HUES6 (cell line): Measurements from ENCODE around the gene TBX4.

Experiments used
- H3K27ac ChIP-seq: 2 replicates; pipeline ENCODE4 v1.7.0; 2013; ENCODE audit warnings: low read depth, mild to moderate bottlenecking, low read length, inconsistent platforms
- H3K27me3 ChIP-seq: 2 replicates; pipeline ENCODE4 v1.6.1; 2013; ENCODE audit warnings: low read length; ENCODE audit not compliant: control insufficient read depth, insufficient read depth
- H3K36me3 ChIP-seq: 2 replicates; pipeline ENCODE4 v1.6.1; 2013; ENCODE audit warnings: low read length; ENCODE audit not compliant: control insufficient read depth, insufficient read depth
- H3K4me1 ChIP-seq: 2 replicates; pipeline ENCODE4 v1.6.1; 2013; ENCODE audit warnings: low read length; ENCODE audit not compliant: control insufficient read depth, insufficient read depth
- H3K4me3 ChIP-seq: 2 replicates; pipeline ENCODE4 v1.5.1; 2013; ENCODE audit warnings: low read depth, low read length
- H3K9ac ChIP-seq: one replicate; pipeline ENCODE4 v1.6.1; 2013; ENCODE audit warnings: mild to moderate bottlenecking, low read length
- H3K9me3 ChIP-seq: 2 replicates; pipeline ENCODE4 v1.6.1; 2013; ENCODE audit warnings: low read depth, low read length; ENCODE audit not compliant: control insufficient read depth, insufficient read depth

Gene TBX4

DNA sequence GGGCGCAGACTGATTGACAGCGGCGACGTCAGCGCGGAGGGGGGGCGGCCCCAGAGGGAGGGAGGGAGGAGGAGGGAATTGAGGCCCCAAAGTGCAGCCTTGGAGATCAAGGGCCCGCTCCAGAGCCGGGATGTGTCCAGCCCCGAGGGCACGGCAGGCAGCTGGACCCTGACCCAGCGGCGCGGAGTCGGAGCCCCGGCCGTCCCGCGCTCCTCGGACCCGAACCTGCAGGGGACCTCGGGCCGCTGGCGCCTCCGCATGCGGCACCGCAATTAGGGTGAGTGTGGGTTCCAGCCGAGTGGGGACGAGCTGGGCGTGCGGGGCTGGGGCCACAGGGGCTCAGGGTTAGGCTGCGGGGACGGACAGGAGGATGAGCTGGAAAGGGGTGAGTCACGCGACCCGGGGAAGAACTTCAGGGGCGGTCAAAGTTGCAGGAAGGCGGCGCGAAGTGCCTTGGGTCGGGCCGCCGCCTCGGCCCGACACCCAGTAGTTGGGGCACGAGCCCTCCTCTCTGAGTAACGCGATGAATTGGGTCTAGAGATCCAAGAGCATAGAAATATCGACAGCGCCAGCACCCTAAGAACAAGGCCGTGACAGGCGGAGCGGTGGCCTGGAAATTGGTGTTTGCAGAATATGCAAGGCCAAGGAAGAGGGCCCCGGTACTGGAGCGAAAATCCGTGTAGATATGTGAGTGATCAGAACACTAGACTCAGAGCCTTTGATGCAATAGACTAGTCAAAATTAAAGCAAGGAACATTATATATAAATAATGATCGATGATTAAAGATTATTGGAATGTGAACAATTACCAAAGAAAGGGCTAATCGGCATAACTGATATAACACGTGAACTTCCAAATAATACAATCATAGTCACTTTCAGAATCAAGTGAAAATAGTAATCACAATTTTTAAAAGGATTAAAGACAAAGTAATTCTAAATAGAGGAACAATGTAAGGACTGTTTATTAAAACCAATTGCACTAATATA is at the start of gene TBX4:
Gene TBX4 (plus strand): TSS at position 122 of the 990 bp plus-strand sequence. CDS start 4,069 bp downstream, outside the sequence.
- peaks cover 39% of the 10 kb centered on the region for H3K4me1 ChIP-seq

GRCh38 chr17:61402978-61403800 is 49.0 kb upstream of the TBX4 start:
- H3K27me3 ChIP-seq = peaks cover 100% of the 10 kb centered on the region
- no peaks in the 10 kb centered on the region for H3K9me3 ChIP-seq
- H3K4me1 ChIP-seq = peaks cover 25% of the 10 kb centered on the region
- H3K9ac ChIP-seq = no peak overlapping the region
- no peak overlapping the region for H3K27ac ChIP-seq
- no peaks in the 10 kb centered on the region for H3K36me3 ChIP-seq
- H3K4me3 ChIP-seq = peak overlapping the region; percentile 38

More for the DNA sequence above, at the start of gene TBX4:
- H3K4me3 ChIP-seq = peak within 1 kb of the TSS; percentile 62
- peaks cover 98% of the 10 kb centered on the region for H3K27me3 ChIP-seq
- no peak within 1 kb of the TSS for H3K27ac ChIP-seq
- no peaks in the 10 kb centered on the region for H3K9me3 ChIP-seq
- peak within 1 kb of the TSS; percentile 31 for H3K9ac ChIP-seq
- H3K36me3 ChIP-seq = no peaks in the 10 kb centered on the region

GRCh38 chr17:61403801-61404662 is 48.2 kb upstream of the TBX4 start:
- no peak overlapping the region for H3K27ac ChIP-seq
- peak overlapping the region; percentile 41 for H3K4me3 ChIP-seq
- no peaks in the 10 kb centered on the region for H3K9me3 ChIP-seq
- peaks cover 20% of the 10 kb centered on the region for H3K4me1 ChIP-seq
- peaks cover 100% of the 10 kb centered on the region for H3K27me3 ChIP-seq
- no peaks in the 10 kb centered on the region for H3K36me3 ChIP-seq
- no peak overlapping the region for H3K9ac ChIP-seq

DNA sequence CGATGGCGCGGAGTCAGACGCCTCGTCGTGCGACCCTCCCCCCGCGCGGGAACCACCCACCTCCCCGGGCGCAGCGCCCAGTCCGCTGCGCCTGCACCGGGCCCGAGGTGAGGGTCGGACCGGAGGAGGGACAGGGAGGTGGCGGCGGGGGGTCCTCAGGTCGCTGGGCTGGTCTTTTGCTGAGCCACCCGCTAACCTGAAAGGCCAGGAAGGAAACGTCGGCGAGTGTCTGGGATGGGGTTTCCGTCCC is 47.6 kb upstream of the TBX4 start:
- Histone ChIP-seq H3K4me1 (peaks cover 20% of the 10 kb centered on the region), H3K9me3 (no peaks in the 10 kb centered on the region), H3K27ac (no peak overlapping the region), H3K9ac (no peak overlapping the region), H3K4me3 (peak overlapping the region; percentile 41), H3K36me3 (no peaks in the 10 kb centered on the region), H3K27me3 (peaks cover 100% of the 10 kb centered on the region)

- Histone ChIP-seq H3K4me1 (peaks cover 20% of the 10 kb centered on the region), H3K27ac (no peak overlapping the region), H3K27me3 (peaks cover 100% of the 10 kb centered on the region), H3K4me3 (peak overlapping the region; percentile 41), H3K9me3 (no peaks in the 10 kb centered on the region), H3K36me3 (no peaks in the 10 kb centered on the region), H3K9ac (no peak overlapping the region)
Measured at GRCh38 chr17:61404913-61405685, 47.1 kb upstream of the TBX4 start.

DNA sequence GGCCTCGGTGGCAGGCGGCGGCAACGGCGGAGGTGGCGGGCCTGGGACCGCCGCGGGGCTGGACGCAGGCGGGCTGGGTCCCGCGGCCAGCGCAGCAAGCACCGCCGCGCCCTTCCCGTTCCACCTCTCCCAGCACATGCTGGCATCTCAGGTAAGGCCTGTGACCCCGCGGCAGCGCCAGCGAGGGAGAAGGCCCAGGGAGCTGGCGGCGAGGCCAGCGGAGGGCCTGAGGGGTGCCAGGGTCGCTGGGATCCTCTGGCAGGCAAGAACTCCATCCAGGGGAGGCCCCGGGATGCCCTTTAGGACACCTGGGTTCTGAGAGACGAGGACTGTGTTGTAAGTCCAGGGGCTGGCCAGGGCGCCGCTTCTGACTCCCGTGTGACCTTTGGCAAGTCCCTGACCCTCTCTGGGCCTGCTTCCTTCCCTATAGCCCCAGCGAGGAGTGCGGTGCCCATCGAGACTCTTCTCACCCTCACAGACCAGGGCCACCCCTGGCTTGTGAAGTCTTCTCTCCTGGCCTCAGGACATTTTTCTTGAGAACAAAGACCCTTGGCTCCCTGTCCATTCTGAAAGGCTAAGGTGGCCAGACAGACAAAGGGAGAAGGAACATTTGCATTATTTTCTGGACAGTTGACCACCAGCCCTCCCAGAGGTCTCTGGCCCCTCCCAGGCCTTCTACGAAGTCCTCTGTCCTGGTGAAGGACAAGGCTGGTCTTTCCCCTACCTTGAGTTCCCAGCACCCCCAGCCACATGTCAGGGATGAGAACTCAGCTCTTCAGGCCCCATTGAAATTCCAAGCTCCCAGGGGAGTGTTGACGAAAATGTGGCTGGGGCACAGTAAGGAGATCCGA is 46.3 kb upstream of the TBX4 start:
- no peaks in the 10 kb centered on the region for H3K36me3 ChIP-seq
- no peak overlapping the region for H3K27ac ChIP-seq
- H3K9ac ChIP-seq = no peak overlapping the region
- peak overlapping the region; percentile 41; the same call in 1 of the 2 replicates for H3K4me3 ChIP-seq
- peaks cover 100% of the 10 kb centered on the region for H3K27me3 ChIP-seq
- peaks cover 20% of the 10 kb centered on the region for H3K4me1 ChIP-seq
- no peaks in the 10 kb centered on the region for H3K9me3 ChIP-seq

DNA sequence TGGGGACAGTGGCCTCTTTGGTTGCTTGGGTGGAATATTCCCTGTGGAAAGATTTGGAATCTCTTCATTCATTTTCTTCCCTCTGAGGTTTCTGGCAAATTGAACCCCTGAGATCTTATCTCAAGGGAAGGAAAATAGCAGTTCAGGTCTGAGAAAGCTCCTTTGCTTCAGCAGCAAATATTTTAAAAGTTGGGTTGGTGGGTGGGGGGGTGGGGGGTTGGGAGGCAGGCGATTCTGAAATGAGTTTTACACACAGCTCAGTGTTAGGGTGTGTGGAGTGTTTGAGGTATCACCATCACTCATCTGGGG is 45.7 kb upstream of the TBX4 start:
- Histone ChIP-seq H3K36me3 (no peaks in the 10 kb centered on the region), H3K4me1 (peaks cover 20% of the 10 kb centered on the region), H3K9ac (no peak overlapping the region), H3K27me3 (peaks cover 100% of the 10 kb centered on the region), H3K27ac (no peak overlapping the region), H3K9me3 (no peaks in the 10 kb centered on the region), H3K4me3 (no peak overlapping the region)

DNA sequence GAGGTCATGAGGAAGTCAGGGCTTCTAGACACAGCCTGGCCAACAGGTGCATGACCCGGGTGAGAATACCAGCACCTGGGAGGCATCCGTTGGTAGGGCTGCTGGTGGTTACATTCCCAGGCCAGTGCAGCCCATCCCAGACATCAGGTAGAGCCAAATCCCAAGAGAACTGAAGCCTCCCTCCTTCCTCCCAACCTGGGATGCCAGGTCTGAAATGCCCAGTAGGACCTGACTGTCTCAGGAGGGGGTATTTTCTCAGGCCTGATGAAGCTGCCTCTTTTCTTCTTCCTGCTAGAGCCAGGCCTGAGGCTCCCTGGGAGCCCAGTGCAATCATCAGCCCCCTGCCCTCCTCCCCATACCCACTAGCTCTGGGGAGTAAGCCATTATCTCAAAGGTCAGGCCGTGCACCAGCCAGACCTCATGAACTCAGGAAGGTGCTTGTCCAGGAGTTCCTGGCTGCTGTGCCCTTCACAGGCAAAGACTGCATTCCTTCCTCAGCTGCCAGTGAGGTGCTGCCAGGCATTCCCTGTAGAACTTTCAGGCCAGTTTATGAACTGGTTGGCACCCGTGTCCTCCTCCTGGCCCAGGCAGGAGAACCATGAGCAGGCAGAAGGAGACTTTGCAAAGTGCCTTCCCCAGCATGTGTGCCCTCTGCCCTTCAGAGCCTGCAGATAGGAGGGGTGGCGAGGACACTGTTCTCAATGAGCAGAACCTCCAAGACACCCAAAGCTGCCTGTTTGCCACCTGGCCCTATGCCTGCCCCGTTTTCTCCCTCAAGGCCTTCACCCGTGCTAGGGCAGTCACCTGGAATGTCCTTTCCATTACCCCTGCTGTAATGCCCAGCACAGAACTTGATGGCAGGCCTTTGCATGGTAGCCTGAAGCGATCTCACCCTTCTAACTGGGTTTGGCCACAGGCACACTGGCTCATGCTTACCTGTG is 45.0 kb upstream of the TBX4 start:
- no peaks in the 10 kb centered on the region for H3K36me3 ChIP-seq
- H3K4me1 ChIP-seq = peaks cover 20% of the 10 kb centered on the region
- H3K27me3 ChIP-seq = peaks cover 100% of the 10 kb centered on the region
- no peak overlapping the region for H3K4me3 ChIP-seq
- H3K9me3 ChIP-seq = no peaks in the 10 kb centered on the region
- H3K27ac ChIP-seq = no peak overlapping the region
- H3K9ac ChIP-seq = no peak overlapping the region
